HepG2 (cell line): ENCODE measurements around the gene CAB39. TPM values are rescaled to one million over a fixed set of nuclear protein-coding genes. Genes with fewer than 3 reads are reported as not detected.

Source experiments
- ATF3 ChIP-seq: sonication (generic); formaldehyde crosslinking; IDR thresholded peaks from 2 replicates; pipeline ENCODE4 v1.4.0; 2020; ENCODE audit warnings: missing genetic modification reagents
- ATF7 ChIP-seq, 2 experiments: fragments of 450-650 bp in 1 of 2; sonication (generic) in 1 of 2; formaldehyde crosslinking in 1 of 2; IDR thresholded peaks; 2 replicates each; pipeline versions ENCODE4 v1.4.0 to v1.6.1; 2016 to 2020; ENCODE audit warnings: antibody characterized with exemption in 1 of 2, mild to moderate bottlenecking in 1 of 2, missing genetic modification reagents in 1 of 2
- HCFC1 ChIP-seq: fragments of 150-350 bp; IDR thresholded peaks from 2 replicates; pipeline ENCODE4 v1.6.1; 2014; ENCODE audit warnings: low read depth, low read length
- MED13 ChIP-seq: sonication (generic); formaldehyde crosslinking; IDR thresholded peaks from 2 replicates; pipeline ENCODE4 v1.5.0; 2020; ENCODE audit warnings: missing genetic modification reagents
- NR2F1 ChIP-seq, 2 experiments: fragments of 450-650 bp in 1 of 2; formaldehyde crosslinking in 1 of 2; IDR thresholded peaks; 2 replicates each; pipeline versions ENCODE4 v1.5.0 to v1.6.1; 2016 to 2020; ENCODE audit warnings: mild to moderate bottlenecking in 1 of 2, missing compliant biosample characterization in 1 of 2, missing genetic modification reagents in 1 of 2, moderate library complexity in 1 of 2
- PAXIP1 ChIP-seq: sonication (generic); formaldehyde crosslinking; conservative IDR thresholded peaks from 2 replicates; pipeline ENCODE4 v1.4.0; 2020; ENCODE audit warnings: mild to moderate bottlenecking, missing genetic modification reagents, moderate library complexity
- SIX4 ChIP-seq: sonication (generic); formaldehyde crosslinking; IDR thresholded peaks from 2 replicates; pipeline ENCODE4 v1.4.0; 2020; ENCODE audit warnings: missing genetic modification reagents
- STAT5B ChIP-seq: sonication (generic); formaldehyde crosslinking; IDR thresholded peaks from 2 replicates; pipeline ENCODE4 v1.4.0; 2020; ENCODE audit warnings: missing genetic modification reagents
- TEF ChIP-seq: sonication (generic); formaldehyde crosslinking; IDR thresholded peaks from 2 replicates; pipeline ENCODE4 v1.5.0; 2020; ENCODE audit warnings: missing genetic modification reagents
- XRCC5 ChIP-seq: fragments of 200-400 bp; formaldehyde crosslinking; optimal IDR thresholded peaks from 2 replicates; pipeline ENCODE3; 2017; ENCODE audit warnings: mild to moderate bottlenecking, low read length
- ZBTB2 ChIP-seq: sonication (generic); formaldehyde crosslinking; IDR thresholded peaks from 2 replicates; pipeline ENCODE4 v1.8.0; 2022; ENCODE audit warnings: low read depth, missing genetic modification reagents
- ZBTB8A ChIP-seq: sonication (generic); formaldehyde crosslinking; IDR thresholded peaks from 2 replicates; pipeline ENCODE4 v1.4.0; 2020; ENCODE audit warnings: mild to moderate bottlenecking, low read depth, missing genetic modification reagents, borderline replicate concordance
- ZFP90 ChIP-seq: sonication (generic); formaldehyde crosslinking; IDR thresholded peaks from 2 replicates; pipeline ENCODE4 v1.8.0; 2022; ENCODE audit warnings: missing genetic modification reagents, mild to moderate bottlenecking, inconsistent platforms, borderline replicate concordance
- ZNF281 ChIP-seq: sonication (generic); formaldehyde crosslinking; IDR thresholded peaks from 2 replicates; pipeline ENCODE4 v1.4.0; 2020; ENCODE audit warnings: missing genetic modification reagents, borderline replicate concordance
- ZNF354B ChIP-seq: sonication (generic); formaldehyde crosslinking; IDR thresholded peaks from 2 replicates; pipeline ENCODE4 v1.8.0; 2022; ENCODE audit warnings: mild to moderate bottlenecking, missing genetic modification reagents
- ZNF512 ChIP-seq: sonication (generic); formaldehyde crosslinking; IDR thresholded peaks from 2 replicates; pipeline ENCODE4 v1.4.0; 2020; ENCODE audit warnings: mild to moderate bottlenecking, missing genetic modification reagents
- ZNF572 ChIP-seq: sonication (generic); formaldehyde crosslinking; IDR thresholded peaks from 2 replicates; pipeline ENCODE4 v1.5.1; 2020; ENCODE audit warnings: mild to moderate bottlenecking, missing genetic modification reagents
- polyA plus RNA-seq, 8 experiments: library from polyadenylated mRNA; depleted of rRNA in 3 of 8; stranded (reverse) in 7 of 8; unstranded in 1 of 8; fragments of >200 nt; fragmentation: Illumina TruSeq in 4 of 8; extraction: Trizol in 4 of 8; gene quantifications; 2 replicates each; pipeline versions ENCODE4 v1.2.1 to v1.2.3, GENCODE V29; 2011 to 2016; ENCODE audit warnings: low read depth in 4 of 8, missing spikeins in 1 of 8, mixed read lengths in 1 of 8; ENCODE audit not compliant: insufficient read depth in 1 of 8
- total RNA-seq, 5 experiments: library from RNA; depleted of rRNA; stranded (reverse); fragments of >200 nt; fragmentation: Illumina TruSeq; extraction: Trizol; gene quantifications; 2 replicates each; pipeline ENCODE4 v1.2.3, GENCODE V29; 2016; ENCODE audit warnings: low read depth in 1 of 5

The CAB39 gene
- total and polyA plus RNA-seq, 2 of the 13 experiments (the other 11 are each of a cell fraction or from before 2014, with no cell fraction given), result 19.3 to 45.3 TPM

- TF ChIP-seq PAXIP1 (peak; percentile 37; the same call in 1 of the 2 replicates), ZBTB2 (CRISPR knock-in tag) (0 out of 2 replicates have a peak, but pooled peaks have one; percentile 39), ZBTB8A (CRISPR knock-in tag) (no peak), ZNF572 (CRISPR knock-in tag) (no peak), ATF3 (CRISPR knock-in tag) (no peak), STAT5B (CRISPR knock-in tag) (peak; percentile 66; the same call in 1 of the 2 replicates), HCFC1 (peak; percentile 42; the same call in 1 of the 2 replicates), XRCC5 (peak; percentile 99), ZFP90 (CRISPR knock-in tag) (no peak; the same call in 1 of the 2 replicates), ZNF512 (CRISPR knock-in tag) (no peak), SIX4 (peak; percentile 70; the same call in 1 of the 2 replicates), TEF (CRISPR knock-in tag) (no peak), MED13 (CRISPR knock-in tag) (no peak), ZNF281 (CRISPR knock-in tag) (no peak; the same call in 1 of the 2 replicates), ZNF354B (no peak), NR2F1 (CRISPR knock-in tag; IDR thresholded peaks at IDR 0.05) (no peak), ATF7 (IDR thresholded peaks at IDR 0.05) (no peak), ATF7 (CRISPR knock-in tag; IDR thresholded peaks at IDR 0.05) (no peak)
Measured at GRCh38 chr2:230712443-230713330, at the start of gene CAB39 (continued).
